Activated CD4-positive, alpha-beta memory T cell treated with anti-CD3 and anti-CD28 coated beads for 36 hours (primary cell): ENCODE results near the gene CARD14. TPM values are rescaled to one million over a fixed set of nuclear protein-coding genes. Genes with fewer than 3 reads are reported as not detected.

Source experiments
- CTCF ChIA-PET: fragments of 350-600 bp; sonication (Branson Sonifier 250); formaldehyde crosslinking; loops from one replicate; lab custom pipeline; 2021; ENCODE audit warnings: antibody characterized with exemption, inconsistent platforms; lab: Charles Lee
- POLR2A ChIA-PET: fragments of 350-600 bp; sonication (Branson Sonifier 250); formaldehyde crosslinking; loops from one replicate; lab custom pipeline; 2021; ENCODE audit warnings: antibody characterized with exemption; lab: Charles Lee
- DNase-seq: peaks from one replicate; pipeline ENCODE4 v3.0.0-alpha.2; 2020
- H3K27ac Mint-ChIP-seq: one replicate; pipeline ENCODE4 v1.8.0; 2021; ENCODE audit warnings: mixed read lengths
- H3K27me3 Mint-ChIP-seq: one replicate; pipeline ENCODE4 v1.8.0; 2021; ENCODE audit warnings: mixed read lengths
- H3K36me3 Mint-ChIP-seq: one replicate; pipeline ENCODE4 v1.8.0; 2021; ENCODE audit warnings: mixed read lengths
- H3K4me1 Mint-ChIP-seq: one replicate; pipeline ENCODE4 v1.8.0; 2021; ENCODE audit warnings: low read depth, mixed read lengths
- H3K4me3 Mint-ChIP-seq: one replicate; pipeline ENCODE4 v1.8.0; 2021; ENCODE audit warnings: mild to moderate bottlenecking, mixed read lengths
- H3K9me3 Mint-ChIP-seq: one replicate; pipeline ENCODE4 v1.8.0; 2021; ENCODE audit warnings: mixed read lengths
- intact Hi-C: fragments of 100-400 bp; cut with micrococcal nuclease; formaldehyde crosslinking; loops from one replicate; pipeline ENCODE4 v1.15.1; 2023
- total RNA-seq, 2 experiments: library from RNA; stranded (reverse); gene quantifications; one replicate each; pipeline ENCODE4 v1.2.3, GENCODE V29; 2021

Gene CARD14
- not detected for total RNA-seq

DNA sequence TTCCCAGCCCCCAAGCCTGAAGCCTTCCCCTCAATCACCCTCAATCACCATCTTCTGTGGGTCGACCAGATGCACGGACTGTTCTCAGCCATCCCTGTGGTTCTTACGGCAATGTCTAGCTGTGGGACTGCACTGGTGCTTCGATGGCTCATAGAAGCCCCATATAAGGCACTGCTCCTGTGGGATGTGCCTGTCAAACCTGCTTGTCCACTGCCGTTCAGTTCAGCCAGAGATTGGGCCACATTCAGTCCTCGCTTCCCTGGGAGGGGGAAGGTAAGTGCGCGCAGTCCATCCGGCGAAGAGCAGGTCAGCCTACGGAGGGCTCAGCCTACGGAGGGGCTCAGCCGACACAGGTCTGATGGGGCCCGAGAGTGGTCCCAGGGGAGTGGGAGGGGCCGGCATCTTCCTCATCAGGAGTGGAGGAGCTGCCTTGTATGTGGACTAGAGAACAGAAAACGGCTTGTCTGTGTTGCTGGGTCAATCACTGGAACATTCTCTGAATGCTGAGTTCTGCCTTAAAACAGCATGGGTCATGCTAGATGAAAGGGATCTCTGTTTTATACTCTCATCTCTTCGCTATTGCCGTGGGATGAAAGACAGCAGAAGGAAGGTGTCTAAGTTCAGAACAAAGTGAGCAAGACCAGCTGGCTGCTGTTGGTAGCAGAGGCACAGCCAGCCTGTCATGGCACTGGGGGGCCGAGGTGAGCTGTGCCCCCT lies at the start of gene CARD14:
CARD14 (plus strand) TSS at position 247 of the 717 bp plus-strand sequence. CDS start 11,409 bp downstream, outside the sequence.
- CTCF ChIA-PET: no interaction called here
- no peaks in the 10 kb centered on the region for H3K36me3 Mint-ChIP-seq

DNA sequence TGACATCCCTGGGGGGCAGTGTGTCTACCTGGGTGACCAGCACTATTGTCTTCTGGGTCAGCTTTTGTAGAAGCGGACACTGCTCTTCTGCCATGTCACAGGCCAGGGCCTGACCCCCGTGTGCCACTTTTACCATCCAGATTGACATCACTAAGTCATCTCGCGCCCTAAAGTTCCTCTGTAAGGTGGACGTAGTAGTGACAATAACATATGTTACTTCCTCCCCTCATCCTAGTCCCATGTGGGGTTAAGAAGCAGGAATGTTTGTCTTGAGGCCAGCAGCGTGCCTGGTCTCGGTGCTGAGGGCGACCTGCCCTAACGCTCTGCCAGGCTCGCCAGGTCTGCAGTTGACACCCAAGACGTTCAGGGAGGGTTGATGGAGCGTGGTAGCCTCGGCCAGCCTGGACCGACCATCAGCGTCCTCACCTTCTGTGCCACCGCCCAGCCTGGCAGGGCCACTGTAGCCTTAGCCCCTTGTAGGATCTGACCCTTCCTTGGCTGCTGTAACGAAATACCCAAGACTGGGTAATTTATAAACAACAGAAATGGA lies 47.7 kb upstream of the CARD14 start:
- ChIA-PET POLR2A (no interaction called here), CTCF (no interaction called here)
- DNase-seq: no peak
- Mint-ChIP-seq H3K4me3 (no peak overlapping the region), H3K36me3 (no peaks in the 10 kb centered on the region), H3K9me3 (no peaks in the 10 kb centered on the region), H3K27ac (no peak overlapping the region), H3K4me1 (no peaks in the 10 kb centered on the region), H3K27me3 (peaks cover 4% of the 10 kb centered on the region)
- intact Hi-C loops: no loop called here

More for the DNA sequence above, at the start of gene CARD14:
- POLR2A ChIA-PET: no interaction called here
- no peak for DNase-seq
- intact Hi-C loops: no loop called here
- Mint-ChIP-seq H3K27ac (no peak within 1 kb of the TSS), H3K27me3 (peaks cover 2% of the 10 kb centered on the region), H3K4me1 (no peaks in the 10 kb centered on the region), H3K9me3 (no peaks in the 10 kb centered on the region), H3K4me3 (no peak within 1 kb of the TSS)

DNA sequence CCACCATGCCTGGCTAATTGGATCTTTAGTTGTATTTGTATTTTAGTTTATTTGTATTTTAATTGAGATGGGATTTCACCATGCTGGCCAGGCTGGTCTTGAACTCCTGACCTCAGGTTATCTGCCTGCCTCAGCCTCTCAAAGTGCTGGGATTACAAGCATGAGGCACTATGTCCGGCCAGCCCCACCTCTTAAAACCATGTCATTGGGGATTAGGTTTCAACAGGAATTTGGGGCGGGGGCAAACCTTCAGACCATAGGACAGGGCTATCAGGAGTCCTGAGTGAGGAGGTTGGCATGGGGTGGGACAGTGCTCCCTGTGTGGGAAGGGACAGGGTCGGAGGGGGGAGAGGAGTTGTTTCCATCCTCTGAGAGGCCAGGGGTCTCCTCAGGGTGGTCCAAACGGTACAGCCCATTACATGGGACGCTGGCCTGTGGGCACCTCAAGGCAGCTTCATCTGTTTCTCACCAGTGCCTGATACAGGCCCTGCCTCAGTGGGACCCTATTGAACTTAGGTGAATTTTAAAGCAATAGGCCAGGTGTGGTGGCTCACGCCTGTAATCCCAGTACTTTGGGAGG lies 46.8 kb upstream of the CARD14 start:
- CTCF ChIA-PET: interaction anchor here (1.7 kb wide), 1 partner anchor 40 kb away, joined by 9 read pairs; no protein-coding TSS in a partner anchor

DNA sequence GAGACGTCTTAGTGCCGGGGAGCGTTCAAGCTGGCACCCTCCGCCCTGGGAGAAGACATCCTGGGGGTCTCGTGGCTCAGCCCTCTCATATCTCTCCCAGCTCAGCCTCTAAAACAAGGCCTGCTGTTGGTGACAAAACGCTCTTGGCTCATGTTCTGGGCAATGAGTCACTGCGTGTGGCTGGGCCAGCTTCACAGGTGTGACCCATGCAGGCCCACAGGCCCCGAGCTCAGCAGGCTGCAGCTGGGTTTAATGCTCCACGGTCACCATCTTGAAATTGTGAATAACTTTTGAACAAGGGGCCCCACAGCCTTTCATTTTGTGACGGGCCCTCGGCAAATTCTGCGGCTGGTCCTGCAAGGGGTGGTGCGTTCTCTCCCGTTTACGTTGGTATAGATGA lies 46.0 kb upstream of the CARD14 start:
- H3K27ac Mint-ChIP-seq: no peak overlapping the region
- H3K27me3 Mint-ChIP-seq: peaks cover 6% of the 10 kb centered on the region
- no peak overlapping the region for H3K4me3 Mint-ChIP-seq
- POLR2A ChIA-PET: no interaction called here
- no peaks in the 10 kb centered on the region for H3K36me3 Mint-ChIP-seq
- CTCF ChIA-PET: interaction anchor here (0.6 to 1.7 kb wide), 2 partner anchors 22 to 41 kb away, joined by 3 to 9 read pairs; partner anchors contain the start of gene GAA
- H3K9me3 Mint-ChIP-seq: no peaks in the 10 kb centered on the region
- intact Hi-C loops: no loop called here
- DNase-seq: no peak
- no peaks in the 10 kb centered on the region for H3K4me1 Mint-ChIP-seq

More for the DNA sequence above, 46.8 kb upstream of the CARD14 start:
- Mint-ChIP-seq H3K9me3 (no peaks in the 10 kb centered on the region), H3K4me3 (no peak overlapping the region), H3K4me1 (no peaks in the 10 kb centered on the region), H3K27me3 (peaks cover 6% of the 10 kb centered on the region), H3K27ac (no peak overlapping the region), H3K36me3 (no peaks in the 10 kb centered on the region)
- intact Hi-C loops: no loop called here
- DNase-seq: no peak
- POLR2A ChIA-PET: no interaction called here

DNA sequence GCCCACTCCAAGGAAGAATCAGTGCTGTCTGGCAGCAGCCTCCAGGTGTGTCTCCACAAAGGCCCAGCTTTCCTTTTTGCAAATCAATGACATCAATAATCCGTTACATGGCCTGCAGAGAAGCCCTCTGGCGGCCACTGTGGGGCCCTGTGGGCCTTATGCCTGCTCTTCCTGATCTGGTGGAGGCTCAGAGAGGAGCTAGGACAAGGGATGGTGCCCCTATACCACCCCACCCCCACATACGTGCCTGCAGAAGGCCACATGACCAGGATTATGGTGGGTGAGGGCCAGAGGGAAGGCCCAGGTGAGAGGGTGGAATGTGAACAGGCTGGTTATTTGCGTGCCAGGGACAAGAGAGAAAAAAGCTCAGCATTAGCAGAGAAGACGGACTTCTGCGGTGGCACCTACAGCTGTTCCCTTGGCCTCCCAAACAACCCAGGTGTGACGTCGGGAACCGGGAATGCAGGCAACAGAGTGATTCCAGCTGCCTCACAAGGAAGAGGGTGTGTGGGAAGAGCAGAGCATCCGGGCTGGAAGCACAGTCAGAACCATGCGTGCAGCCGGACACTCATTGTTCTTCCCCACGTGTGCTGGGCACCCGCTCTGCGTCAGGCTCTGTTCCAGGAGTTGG lies 45.4 kb upstream of the CARD14 start:
- intact Hi-C loops: no loop called here
- H3K27me3 Mint-ChIP-seq: peaks cover 7% of the 10 kb centered on the region
- H3K4me3 Mint-ChIP-seq: no peak overlapping the region
- H3K27ac Mint-ChIP-seq: no peak overlapping the region
- POLR2A ChIA-PET: no interaction called here
- H3K4me1 Mint-ChIP-seq: no peaks in the 10 kb centered on the region
- DNase-seq: no peak
- CTCF ChIA-PET: interaction anchor here (1.1 to 1.7 kb wide), 2 partner anchors 23 to 42 kb away, joined by 4 to 9 read pairs; partner anchors contain the start of gene GAA
- H3K36me3 Mint-ChIP-seq: no peaks in the 10 kb centered on the region
- H3K9me3 Mint-ChIP-seq: no peaks in the 10 kb centered on the region

DNA sequence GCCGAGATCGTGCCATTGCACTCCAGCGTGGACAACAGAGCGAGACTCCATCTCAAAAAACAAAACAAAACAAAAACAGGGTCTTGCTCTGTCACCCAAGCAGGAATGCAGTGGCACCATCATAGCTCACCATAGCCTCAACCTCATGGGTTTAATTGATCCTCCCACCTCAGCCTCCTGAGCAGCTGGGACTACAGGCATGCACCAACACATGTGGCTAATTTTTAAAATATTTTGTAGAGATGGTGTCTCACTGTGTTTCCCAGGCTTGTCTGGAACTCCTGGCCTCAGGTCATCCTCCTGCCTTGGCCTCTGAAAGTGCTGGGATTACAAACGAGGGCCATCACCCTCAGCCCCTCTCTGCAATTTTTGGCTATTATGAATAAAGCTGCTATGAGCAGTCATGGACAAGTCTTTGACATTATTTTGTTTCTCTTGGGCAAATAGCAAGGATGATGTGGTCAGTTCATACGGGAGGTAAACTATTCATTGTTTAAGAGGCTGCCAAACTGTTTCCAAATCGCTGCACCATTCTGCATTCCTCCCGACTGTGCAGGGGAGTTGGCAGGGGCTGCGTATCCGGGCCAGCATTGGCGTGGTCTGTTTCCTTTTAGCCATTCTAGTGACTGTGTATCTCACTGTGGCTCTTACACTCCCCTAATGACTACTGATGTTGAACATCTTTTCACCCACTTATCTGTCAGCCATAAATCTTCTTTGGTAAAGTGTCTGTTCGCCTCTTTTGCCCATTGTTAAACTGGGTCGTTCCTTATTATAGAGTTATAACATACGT lies 44.0 kb upstream of the CARD14 start:
- H3K4me1 Mint-ChIP-seq: no peaks in the 10 kb centered on the region
- DNase-seq: no peak
- no peak overlapping the region for H3K27ac Mint-ChIP-seq
- peaks cover 7% of the 10 kb centered on the region for H3K27me3 Mint-ChIP-seq
- H3K4me3 Mint-ChIP-seq: no peak overlapping the region
- no peaks in the 10 kb centered on the region for H3K36me3 Mint-ChIP-seq
- intact Hi-C loops: no loop called here
- ChIA-PET CTCF (interaction anchor here (3.5 kb wide), 1 partner anchor 24 kb away, joined by 17 read pairs; the partner anchor contains the start of gene GAA), POLR2A (no interaction called here)
- H3K9me3 Mint-ChIP-seq: no peaks in the 10 kb centered on the region

DNA sequence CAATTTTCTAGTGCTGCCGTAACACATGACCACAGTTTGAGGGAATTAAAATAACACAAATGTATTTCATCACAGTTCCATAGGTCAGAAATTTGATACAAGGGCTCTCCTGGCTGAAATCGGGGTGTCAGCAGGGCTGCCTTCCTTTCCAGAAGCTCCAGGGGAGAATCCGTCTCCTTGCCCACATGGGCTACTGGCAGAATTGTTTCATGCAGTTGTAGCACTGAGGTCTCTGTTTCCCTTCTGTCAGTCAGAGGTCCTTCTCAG lies 43.4 kb upstream of the CARD14 start:
- Mint-ChIP-seq H3K4me1 (no peaks in the 10 kb centered on the region), H3K4me3 (no peak overlapping the region), H3K36me3 (no peaks in the 10 kb centered on the region), H3K27ac (no peak overlapping the region), H3K27me3 (peaks cover 7% of the 10 kb centered on the region), H3K9me3 (no peaks in the 10 kb centered on the region)
- ChIA-PET CTCF (interaction anchor here (3.5 kb wide), 1 partner anchor 25 kb away, joined by 17 read pairs; the partner anchor contains the start of gene GAA), POLR2A (no interaction called here)
- no peak for DNase-seq
- intact Hi-C loops: no loop called here

DNA sequence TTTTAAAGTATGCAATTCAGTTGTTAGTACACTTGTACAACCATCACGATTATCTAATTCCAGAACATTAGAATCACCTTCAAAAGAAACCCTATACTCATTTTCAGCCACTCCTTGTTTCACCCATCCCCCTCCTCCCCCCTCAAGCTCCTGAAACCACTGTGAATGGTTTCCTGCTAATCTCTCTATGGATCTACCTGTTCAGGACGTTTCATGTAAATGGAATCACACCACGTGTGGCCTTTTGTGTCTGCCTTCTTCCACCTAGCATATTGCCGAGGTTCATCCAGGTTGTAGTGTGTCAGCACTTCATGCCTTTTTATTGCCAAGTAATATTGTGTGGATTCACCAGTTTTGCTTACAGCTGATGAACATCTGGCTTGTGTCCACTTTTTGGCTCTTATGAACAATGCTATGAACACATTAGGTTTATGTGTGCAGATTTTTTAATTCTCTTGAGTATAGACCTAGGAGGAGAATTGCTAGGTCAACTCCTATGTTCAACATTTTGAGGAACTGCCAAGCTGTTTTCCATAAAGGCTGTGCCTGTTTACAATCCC lies 40.7 kb upstream of the CARD14 start:
- H3K4me1 Mint-ChIP-seq: no peaks in the 10 kb centered on the region
- CTCF ChIA-PET: interaction anchor here (3.5 kb wide), 1 partner anchor 28 kb away, joined by 17 read pairs; the partner anchor contains the start of gene GAA
- H3K9me3 Mint-ChIP-seq: no peaks in the 10 kb centered on the region
- intact Hi-C loops: no loop called here
- H3K27ac Mint-ChIP-seq: no peak overlapping the region
- DNase-seq: no peak
- H3K4me3 Mint-ChIP-seq: no peak overlapping the region
- H3K36me3 Mint-ChIP-seq: peaks cover 16% of the 10 kb centered on the region
- POLR2A ChIA-PET: no interaction called here
- H3K27me3 Mint-ChIP-seq: peaks cover 7% of the 10 kb centered on the region

DNA sequence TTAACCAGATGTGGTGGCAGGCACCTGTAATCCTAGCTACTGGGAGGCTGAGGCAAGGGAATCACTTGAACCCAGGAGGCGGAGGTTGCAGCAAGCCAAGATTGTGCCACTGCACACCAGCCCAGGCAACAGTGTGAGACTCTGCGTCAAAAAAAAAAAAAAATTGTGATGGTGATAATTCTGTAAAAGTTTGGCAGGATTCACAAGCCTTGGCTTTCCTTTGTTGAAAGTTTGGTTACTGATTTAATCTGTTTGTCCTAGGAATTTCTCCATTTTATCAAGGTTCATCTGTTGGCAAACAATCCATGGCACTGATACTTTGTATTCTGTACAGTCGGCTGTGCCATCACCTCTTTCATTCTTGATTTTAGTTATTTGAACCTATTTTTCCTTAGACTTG lies 38.8 kb upstream of the CARD14 start:
- CTCF ChIA-PET: no interaction called here
- DNase-seq: no peak
- no peak overlapping the region for H3K4me3 Mint-ChIP-seq
- intact Hi-C loops: no loop called here
- H3K36me3 Mint-ChIP-seq: peaks cover 25% of the 10 kb centered on the region
- POLR2A ChIA-PET: no interaction called here
- no peaks in the 10 kb centered on the region for H3K4me1 Mint-ChIP-seq
- H3K27ac Mint-ChIP-seq: no peak overlapping the region
- H3K27me3 Mint-ChIP-seq: peaks cover 6% of the 10 kb centered on the region
- no peaks in the 10 kb centered on the region for H3K9me3 Mint-ChIP-seq

DNA sequence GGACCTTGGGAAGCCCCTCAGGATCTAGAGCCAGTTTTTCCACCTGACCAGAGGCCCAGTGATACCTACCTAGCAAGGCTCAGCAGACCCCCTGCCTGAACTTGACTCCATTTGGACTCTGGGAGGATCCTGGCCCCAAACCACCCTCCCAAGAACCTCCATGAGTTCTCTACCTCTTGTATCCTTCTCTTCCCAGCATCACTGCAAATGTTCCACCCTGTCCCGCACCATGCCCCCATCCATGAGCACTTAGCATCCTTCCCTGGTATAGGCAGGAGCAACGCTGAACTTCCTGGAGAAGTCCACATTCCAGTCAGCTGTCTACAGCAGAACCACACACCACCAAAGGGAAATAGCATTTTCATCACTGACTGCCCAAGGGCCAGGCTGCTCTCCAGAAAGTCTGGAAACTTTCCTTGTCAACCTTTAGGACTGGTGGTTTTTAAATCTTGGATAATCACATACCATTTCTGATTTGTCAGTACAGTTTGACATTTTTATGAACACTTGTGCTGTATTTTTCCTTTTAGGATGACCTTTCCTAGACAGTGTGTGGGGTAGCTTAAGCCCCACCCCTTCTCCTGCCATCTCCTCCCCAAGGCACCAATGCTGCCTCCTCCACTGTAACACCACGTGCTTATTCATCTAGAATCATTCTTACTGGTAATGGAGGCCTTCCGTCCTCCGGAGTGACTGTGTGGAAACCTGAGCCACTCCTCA lies 36.8 kb upstream of the CARD14 start:
- ChIA-PET POLR2A (interaction anchor here (0.9 kb wide), 1 partner anchor 13 kb away, joined by 5 read pairs; no protein-coding TSS in a partner anchor), CTCF (no interaction called here)
- DNase-seq: no peak
- intact Hi-C loops: no loop called here
- no peaks in the 10 kb centered on the region for H3K4me1 Mint-ChIP-seq
- no peak overlapping the region for H3K4me3 Mint-ChIP-seq
- no peak overlapping the region for H3K27ac Mint-ChIP-seq
- peaks cover 1% of the 10 kb centered on the region for H3K27me3 Mint-ChIP-seq
- H3K36me3 Mint-ChIP-seq: peaks cover 44% of the 10 kb centered on the region
- H3K9me3 Mint-ChIP-seq: no peaks in the 10 kb centered on the region

DNA sequence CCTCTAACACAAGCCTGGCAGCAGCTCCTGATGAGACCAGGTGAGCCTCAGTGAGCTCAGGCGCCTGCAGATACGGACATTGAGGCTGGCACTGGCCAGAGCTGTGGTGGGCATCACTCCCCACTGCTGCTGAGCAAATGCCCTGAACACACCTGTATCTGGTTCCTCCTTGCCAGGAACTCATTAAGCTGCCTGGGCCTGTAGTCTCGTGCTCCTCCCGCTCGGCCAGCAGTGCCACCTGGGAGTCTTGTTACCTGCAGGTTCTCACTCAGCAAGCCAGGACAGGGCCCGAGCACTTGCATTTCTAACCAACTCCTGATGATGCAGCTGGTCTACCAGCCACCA lies 36.2 kb upstream of the CARD14 start:
- Mint-ChIP-seq H3K27me3 (peaks cover 1% of the 10 kb centered on the region), H3K4me1 (no peaks in the 10 kb centered on the region), H3K9me3 (no peaks in the 10 kb centered on the region), H3K36me3 (peaks cover 47% of the 10 kb centered on the region), H3K27ac (no peak overlapping the region), H3K4me3 (no peak overlapping the region)
- intact Hi-C loops: no loop called here
- no peak for DNase-seq
- CTCF ChIA-PET: no interaction called here
- POLR2A ChIA-PET: interaction anchor here (0.9 kb wide), 1 partner anchor 12 kb away, joined by 5 read pairs; no protein-coding TSS in a partner anchor
